Peyer's patch (tissue), 4 donors: ENCODE results near the gene DIS3L2.

ENCODE experiments used
- POLR2A ChIP-seq, 2 donors: fragments of 450-650 bp; IDR thresholded peaks; one replicate each; pipeline ENCODE4 v1.5.1; 2017; ENCODE audit warnings: antibody characterized with exemption in 2 of 2, mild to moderate bottlenecking in 2 of 2, moderate library complexity in 2 of 2
- TF ChIP-seq, protein P1 (sequence below), 6 experiments: fragments of 450-650 bp in 4 of 6; fragments of 200-600 bp in 2 of 6; sonication (generic) in 1 of 6; IDR thresholded peaks; one replicate each; pipeline ENCODE4 v1.5.1; 2017 to 2019; ENCODE audit warnings: antibody characterized with exemption in 6 of 6, mild to moderate bottlenecking in 3 of 6, moderate library complexity in 1 of 6

GRCh38 chr2:232295971-232296370, 334.5 kb downstream of the DIS3L2 start:
- TF ChIP-seq, protein P1, sequence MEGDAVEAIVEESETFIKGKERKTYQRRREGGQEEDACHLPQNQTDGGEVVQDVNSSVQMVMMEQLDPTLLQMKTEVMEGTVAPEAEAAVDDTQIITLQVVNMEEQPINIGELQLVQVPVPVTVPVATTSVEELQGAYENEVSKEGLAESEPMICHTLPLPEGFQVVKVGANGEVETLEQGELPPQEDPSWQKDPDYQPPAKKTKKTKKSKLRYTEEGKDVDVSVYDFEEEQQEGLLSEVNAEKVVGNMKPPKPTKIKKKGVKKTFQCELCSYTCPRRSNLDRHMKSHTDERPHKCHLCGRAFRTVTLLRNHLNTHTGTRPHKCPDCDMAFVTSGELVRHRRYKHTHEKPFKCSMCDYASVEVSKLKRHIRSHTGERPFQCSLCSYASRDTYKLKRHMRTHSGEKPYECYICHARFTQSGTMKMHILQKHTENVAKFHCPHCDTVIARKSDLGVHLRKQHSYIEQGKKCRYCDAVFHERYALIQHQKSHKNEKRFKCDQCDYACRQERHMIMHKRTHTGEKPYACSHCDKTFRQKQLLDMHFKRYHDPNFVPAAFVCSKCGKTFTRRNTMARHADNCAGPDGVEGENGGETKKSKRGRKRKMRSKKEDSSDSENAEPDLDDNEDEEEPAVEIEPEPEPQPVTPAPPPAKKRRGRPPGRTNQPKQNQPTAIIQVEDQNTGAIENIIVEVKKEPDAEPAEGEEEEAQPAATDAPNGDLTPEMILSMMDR (IDR thresholded peaks at IDR 0.05): no peak
- TF ChIP-seq POLR2A (IDR thresholded peaks at IDR 0.05): no peak
